ENCODE measurements around the gene CRABP2.

Gene CRABP2

GRCh38 chr1:156655151-156655903 is 50.1 kb downstream of the CRABP2 start:
- no peak for DNase-seq (ENCODE audit: low read depth in 2 of 2)

- no peak for DNase-seq (ENCODE audit: low read depth in 2 of 2)
Observed at GRCh38 chr1:156654700-156655099, 50.7 kb downstream of the CRABP2 start.

DNA sequence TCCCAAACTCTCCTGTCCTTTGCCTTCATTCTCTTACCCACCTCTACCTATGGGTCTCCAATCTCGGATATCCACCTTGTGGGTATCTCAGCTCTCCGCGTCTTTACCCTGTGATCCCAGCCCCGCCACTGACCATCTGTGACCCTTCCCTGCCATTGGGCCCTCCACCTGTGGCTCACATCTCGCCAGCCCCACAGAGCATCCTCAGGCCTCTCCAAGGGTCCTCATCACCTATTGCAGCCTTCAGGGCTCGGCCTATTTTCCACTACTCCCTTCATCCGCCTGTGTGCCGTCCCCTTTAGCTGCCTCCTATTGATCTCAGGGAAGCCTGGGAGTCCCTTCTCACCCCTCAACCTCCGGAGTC is 52.4 kb downstream of the CRABP2 start:
- no peak for DNase-seq (ENCODE audit: low read depth in 2 of 2)

DNA sequence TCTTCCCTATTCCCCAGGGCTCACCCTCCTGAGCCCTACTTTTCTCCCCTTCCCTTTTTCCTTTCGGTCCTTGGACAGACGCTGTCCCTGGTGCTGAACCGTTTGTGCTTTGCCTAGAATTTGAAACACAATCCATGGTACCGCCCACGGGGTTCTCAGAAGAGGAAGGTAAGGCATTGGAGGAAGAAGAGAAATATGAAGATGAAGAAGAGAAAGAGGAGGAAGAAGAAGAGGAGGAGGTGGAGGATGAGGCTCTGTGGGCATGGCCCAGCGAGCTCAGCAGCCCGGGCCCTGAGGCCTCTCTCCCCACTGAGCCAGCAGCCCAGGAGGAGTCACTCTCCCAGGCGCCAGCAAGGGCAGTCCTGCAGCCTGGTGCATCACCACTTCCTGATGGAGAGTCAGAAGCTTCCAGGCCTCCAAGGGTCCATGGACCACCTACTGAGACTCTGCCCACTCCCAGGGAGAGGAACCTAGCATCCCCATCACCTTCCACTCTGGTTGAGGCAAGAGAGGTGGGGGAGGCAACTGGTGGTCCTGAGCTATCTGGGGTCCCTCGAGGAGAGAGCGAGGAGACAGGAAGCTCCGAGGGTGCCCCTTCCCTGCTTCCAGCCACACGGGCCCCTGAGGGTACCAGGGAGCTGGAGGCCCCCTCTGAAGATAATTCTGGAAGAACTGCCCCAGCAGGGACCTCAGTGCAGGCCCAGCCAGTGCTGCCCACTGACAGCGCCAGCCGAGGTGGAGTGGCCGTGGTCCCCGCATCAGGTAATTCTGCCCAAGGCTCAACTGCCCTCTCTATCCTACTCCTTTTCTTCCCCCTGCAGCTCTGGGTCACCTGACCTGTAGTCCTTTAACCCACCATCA is 53.0 kb downstream of the CRABP2 start:
- no peak for DNase-seq (ENCODE audit: low read depth in 2 of 2)
